HEK293 (cell line): Measurements from ENCODE around the gene APCDD1L.

Experiments
- CTCF ChIA-PET: fragments of 350-600 bp; formaldehyde crosslinking; extraction: SDS; loops from one replicate; lab custom pipeline; 2021; ENCODE audit warnings: antibody characterized with exemption; lab: Yijun Ruan, JAX
- POLR2A ChIA-PET: fragments of 300-600 bp; formaldehyde crosslinking; extraction: SDS; loops from one replicate; lab custom pipeline; 2020; ENCODE audit warnings: antibody characterized with exemption, inconsistent platforms; lab: Yijun Ruan, JAX
- H3K27ac ChIP-seq: fragments of 200-500 bp; sonication (Bioruptor generic); 2 replicates; pipeline ENCODE4 v1.5.1; 2014; ENCODE audit warnings: low read depth, low read length, control low read depth, inconsistent platforms; ENCODE audit errors: extremely low read depth
- H3K36me3 ChIP-seq, 2 experiments: fragments of 200-500 bp in 1 of 2; sonication (Bioruptor generic) in 1 of 2; 1 replicate in 1 of 2; 2 replicates in 1 of 2; pipeline ENCODE4 v1.5.1; 2014 to 2017; ENCODE audit warnings: inconsistent platforms in 2 of 2, low read length in 2 of 2; ENCODE audit not compliant: control insufficient read depth in 2 of 2, insufficient read depth in 1 of 2
- H3K4me1 ChIP-seq: fragments of 200-500 bp; sonication (Bioruptor generic); 2 replicates; pipeline ENCODE4 v1.5.1; 2014; ENCODE audit warnings: mild to moderate bottlenecking, low read length, inconsistent platforms; ENCODE audit not compliant: control insufficient read depth, insufficient read depth
- H3K4me3 ChIP-seq: 2 replicates; pipeline ENCODE4 v1.5.1; 2011; ENCODE audit warnings: low read depth, mild to moderate bottlenecking, control low read depth, low read length, moderate library complexity
- H3K9me3 ChIP-seq: fragments of 200-500 bp; sonication (Bioruptor generic); 2 replicates; pipeline ENCODE4 v1.5.1; 2014; ENCODE audit warnings: low read depth, low read length, inconsistent platforms; ENCODE audit not compliant: control insufficient read depth, insufficient read depth
- ATF2 ChIP-seq: fragments of 450-650 bp; formaldehyde crosslinking; IDR thresholded peaks from 2 replicates; pipeline ENCODE4 v1.5.1; 2016; ENCODE audit warnings: missing biosample characterization, missing genetic modification characterization, low read depth
- BCL11A ChIP-seq: fragments of 450-650 bp; formaldehyde crosslinking; IDR thresholded peaks from 2 replicates; pipeline ENCODE4 v1.5.1; 2016; ENCODE audit warnings: low read depth, missing biosample characterization, missing genetic modification characterization
- CTCF ChIP-seq: fragments of 450-650 bp; formaldehyde crosslinking; IDR thresholded peaks from 2 replicates; pipeline ENCODE4 v1.5.1; 2016; ENCODE audit warnings: missing biosample characterization, missing genetic modification characterization
- HOXD13 ChIP-seq: sonication (generic); formaldehyde crosslinking; IDR thresholded peaks from 2 replicates; pipeline ENCODE4 v1.8.0; 2022; ENCODE audit warnings: missing genetic modification reagents, borderline replicate concordance
- KLF1 ChIP-seq: fragments of 450-650 bp; formaldehyde crosslinking; IDR thresholded peaks from 2 replicates; pipeline ENCODE4 v1.5.1; 2016; ENCODE audit warnings: missing biosample characterization, missing genetic modification characterization
- PRDM1 ChIP-seq: fragments of 450-650 bp; formaldehyde crosslinking; IDR thresholded peaks from 2 replicates; pipeline ENCODE4; 2016; ENCODE audit warnings: missing biosample characterization, missing genetic modification characterization
- PRDM6 ChIP-seq: fragments of 450-650 bp; formaldehyde crosslinking; IDR thresholded peaks from 2 replicates; pipeline ENCODE4 v1.5.1; 2017; ENCODE audit warnings: missing biosample characterization, missing genetic modification characterization
- ZFP3 ChIP-seq: fragments of 450-650 bp; formaldehyde crosslinking; IDR thresholded peaks from 2 replicates; pipeline ENCODE4 v1.5.1; 2016; ENCODE audit warnings: low read depth, missing biosample characterization, missing genetic modification characterization
- ZNF274 ChIP-seq, 2 experiments: fragments of 200-500 bp in 1 of 2; fragments of 450-650 bp in 1 of 2; sonication (Bioruptor generic) in 1 of 2; formaldehyde crosslinking in 1 of 2; IDR thresholded peaks; 2 replicates each; pipeline versions ENCODE4 v1.5.1 to v1.6.1; 2014 to 2016; ENCODE audit warnings: borderline replicate concordance in 1 of 2, inconsistent platforms in 1 of 2, low read length in 1 of 2, missing biosample characterization in 1 of 2, missing genetic modification characterization in 1 of 2
- ZNF302 ChIP-seq: fragments of 450-650 bp; formaldehyde crosslinking; IDR thresholded peaks from 2 replicates; pipeline ENCODE4 v1.5.1; 2016; ENCODE audit warnings: missing biosample characterization, missing genetic modification characterization, low read depth
- ZNF341 ChIP-seq: fragments of 450-650 bp; formaldehyde crosslinking; IDR thresholded peaks from 2 replicates; pipeline ENCODE4; 2016; ENCODE audit warnings: low read depth, missing biosample characterization, missing genetic modification characterization
- ZNF530 ChIP-seq: fragments of 450-650 bp; formaldehyde crosslinking; IDR thresholded peaks from 2 replicates; pipeline ENCODE4 v1.5.1; 2016; ENCODE audit warnings: low read depth, missing biosample characterization, missing genetic modification characterization
- ZNF645 ChIP-seq: fragments of 450-650 bp; formaldehyde crosslinking; IDR thresholded peaks from 2 replicates; pipeline ENCODE4; 2016; ENCODE audit warnings: missing biosample characterization, missing genetic modification characterization
- ZNF664 ChIP-seq: fragments of 450-650 bp; formaldehyde crosslinking; IDR thresholded peaks from 2 replicates; pipeline ENCODE4 v1.5.1; 2016; ENCODE audit warnings: missing biosample characterization, missing genetic modification characterization
- ZNF677 ChIP-seq: fragments of 450-650 bp; IDR thresholded peaks from 2 replicates; pipeline ENCODE4 v1.5.0; 2018; ENCODE audit warnings: missing biosample characterization, mild to moderate bottlenecking, missing genetic modification characterization, moderate library complexity

Gene APCDD1L

GRCh38 chr20:58554541-58554940, 39.3 kb upstream of the APCDD1L start:
- no peak overlapping the region for H3K27ac ChIP-seq
- no peak overlapping the region for H3K4me3 ChIP-seq
- POLR2A ChIA-PET, result interaction anchor here (1.2 kb wide), 1 partner anchor 96 kb away, joined by 3 read pairs; the partner anchor contains the start of gene STX16
- TF ChIP-seq ZNF677 (tag by site-specific recombination) (no peak), ZNF302 (tag by site-specific recombination) (no peak), PRDM1 (no peak), KLF1 (tag by site-specific recombination) (no peak), PRDM6 (tag by site-specific recombination) (no peak), ZNF664 (tag by site-specific recombination) (no peak), CTCF (tag by site-specific recombination) (no peak), ZNF530 (tag by site-specific recombination) (no peak), BCL11A (tag by site-specific recombination) (no peak), HOXD13 (CRISPR knock-in tag) (no peak)
- H3K4me1 ChIP-seq, result no peaks in the 10 kb centered on the region
- H3K9me3 ChIP-seq, result no peaks in the 10 kb centered on the region
- CTCF ChIA-PET, result interaction anchor here (0.8 kb wide), 1 partner anchor 93 kb away, joined by 6 read pairs; no protein-coding TSS in a partner anchor
- no peaks in the 10 kb centered on the region for H3K36me3 ChIP-seq

GRCh38 chr20:58553841-58554240, 38.6 kb upstream of the APCDD1L start:
- no peak overlapping the region for H3K27ac ChIP-seq
- ChIA-PET CTCF (no interaction called here), POLR2A (no interaction called here)

GRCh38 chr20:58553166-58553696, 38.0 kb upstream of the APCDD1L start:
- ChIA-PET CTCF (no interaction called here), POLR2A (no interaction called here)
- Histone ChIP-seq H3K27ac (no peak overlapping the region), H3K9me3 (no peaks in the 10 kb centered on the region), H3K36me3 (no peaks in the 10 kb centered on the region), H3K4me1 (no peaks in the 10 kb centered on the region), H3K4me3 (no peak overlapping the region)
- no peak for TF ChIP-seq ZNF274 (IDR thresholded peaks at IDR 0.05; ENCODE audit: low read length)
- TF ChIP-seq ZNF274 (tag by site-specific recombination; IDR thresholded peaks at IDR 0.05; ENCODE audit: borderline replicate concordance), result no peak
- peak; percentile 85 for TF ChIP-seq ZFP3 (tag by site-specific recombination)

More at GRCh38 chr20:58553841-58554240, 38.6 kb upstream of the APCDD1L start:
- TF ChIP-seq ZNF341 (tag by site-specific recombination) (0 out of 2 replicates have a peak, but pooled peaks have one; percentile 8), ZNF645 (tag by site-specific recombination) (no peak), ATF2 (tag by site-specific recombination) (0 out of 2 replicates have a peak, but pooled peaks have one; percentile 15)
- Histone ChIP-seq H3K4me3 (no peak overlapping the region), H3K36me3 (no peaks in the 10 kb centered on the region), H3K9me3 (no peaks in the 10 kb centered on the region), H3K4me1 (no peaks in the 10 kb centered on the region)
